IMR-90 (cell line): ENCODE measurements around the gene RAVER2. TPM values are rescaled to one million over a fixed set of nuclear protein-coding genes. Genes with fewer than 3 reads are reported as not detected.

ENCODE experiments used
- ATAC-seq: fragments of 200-7000 bp; cut with Tn5 transposase; 2 replicates; pipeline ENCODE4 v1.9.1; 2020; ENCODE audit warnings: low read depth, mild to moderate bottlenecking, moderate library complexity
- BruUV-seq: library from RNA; stranded (reverse); fragments of 400-500 nt; replicated peaks from 2 replicates; lab custom pipeline; 2021; lab: Mats Ljungman, UMichigan
- CTCF ChIA-PET: fragments of 300-600 bp; formaldehyde crosslinking; extraction: SDS; loops from one replicate; lab custom pipeline; 2021; ENCODE audit warnings: antibody characterized with exemption; lab: Yijun Ruan, JAX
- POLR2A ChIA-PET: fragments of 300-600 bp; sonication (Branson Sonifier 250); formaldehyde crosslinking; loops from one replicate; lab custom pipeline; 2022; ENCODE audit warnings: antibody characterized with exemption; ENCODE audit not compliant: unreplicated experiment; lab: Charles Lee
- DNase-seq: peaks from one replicate; pipeline ENCODE4 v3.0.0; 2013
- H2AFZ ChIP-seq: replicated peaks from 2 replicates; pipeline ENCODE3; 2013; ENCODE audit warnings: low read length, mild to moderate bottlenecking; ENCODE audit not compliant: poor library complexity
- H2AK5ac ChIP-seq: 2 replicates; pipeline ENCODE4 v1.6.1; 2013; ENCODE audit warnings: low read depth, low read length, inconsistent platforms
- H2AK9ac ChIP-seq: replicated peaks from 2 replicates; pipeline ENCODE3; 2013; ENCODE audit warnings: mild to moderate bottlenecking, low read depth, low read length, moderate library complexity; ENCODE audit not compliant: poor library complexity
- H2BK120ac ChIP-seq: 2 replicates; pipeline ENCODE4 v1.6.1; 2013; ENCODE audit warnings: low read depth, low read length, inconsistent platforms
- H2BK15ac ChIP-seq: 3 replicates; pipeline ENCODE4 v1.6.1; 2013; ENCODE audit warnings: low read depth, low read length, inconsistent platforms
- H2BK20ac ChIP-seq: 2 replicates; pipeline ENCODE4 v1.6.1; 2013; ENCODE audit warnings: low read depth, mild to moderate bottlenecking, inconsistent platforms, low read length, moderate library complexity
- H2BK5ac ChIP-seq: 2 replicates; pipeline ENCODE4 v1.6.1; 2013; ENCODE audit warnings: mild to moderate bottlenecking, low read depth, low read length, inconsistent platforms; ENCODE audit not compliant: poor library complexity, severe bottlenecking
- H3K14ac ChIP-seq: replicated peaks from 2 replicates; pipeline ENCODE4 v1.6.1; 2013; ENCODE audit warnings: low read depth, low read length, inconsistent platforms
- H3K18ac ChIP-seq: 2 replicates; pipeline ENCODE4 v1.6.1; 2013; ENCODE audit warnings: low read depth, low read length, control low read depth
- H3K23ac ChIP-seq: 2 replicates; pipeline ENCODE4 v1.6.1; 2013; ENCODE audit warnings: low read depth, low read length, inconsistent platforms
- H3K27ac ChIP-seq: 2 replicates; pipeline ENCODE4 v1.5.1; 2013; ENCODE audit warnings: mild to moderate bottlenecking, control low read depth, low read length; ENCODE audit not compliant: insufficient read depth
- H3K27me3 ChIP-seq: 2 replicates; pipeline ENCODE4 v1.6.1; 2013; ENCODE audit warnings: low read length; ENCODE audit not compliant: control insufficient read depth, insufficient read depth
- H3K36me3 ChIP-seq: 2 replicates; pipeline ENCODE4 v1.6.1; 2013; ENCODE audit warnings: low read length, mixed read lengths; ENCODE audit not compliant: control insufficient read depth, insufficient read depth
- H3K4ac ChIP-seq: 2 replicates; pipeline ENCODE4 v1.6.1; 2013; ENCODE audit warnings: low read depth, low read length, inconsistent platforms
- H3K4me1 ChIP-seq: 2 replicates; pipeline ENCODE4 v1.6.1; 2013; ENCODE audit warnings: low read length, mixed read lengths; ENCODE audit not compliant: control insufficient read depth, insufficient read depth
- H3K4me2 ChIP-seq: 2 replicates; pipeline ENCODE4 v1.6.1; 2013; ENCODE audit warnings: low read depth, mild to moderate bottlenecking, control low read depth, low read length, moderate library complexity
- H3K4me3 ChIP-seq: 2 replicates; pipeline ENCODE4 v1.5.1; 2013; ENCODE audit warnings: low read depth, mild to moderate bottlenecking, control low read depth, low read length, moderate library complexity; ENCODE audit not compliant: insufficient read depth
- H3K56ac ChIP-seq: 2 replicates; pipeline ENCODE4 v1.6.1; 2013; ENCODE audit warnings: low read length, inconsistent platforms; ENCODE audit not compliant: insufficient read depth; ENCODE audit errors: extremely low read depth
- H3K79me1 ChIP-seq, 2 experiments: 2 replicates each; pipeline ENCODE4 v1.6.1; 2013; ENCODE audit warnings: low read length in 2 of 2, inconsistent platforms in 1 of 2, low read depth in 1 of 2
- H3K9ac ChIP-seq: 2 replicates; pipeline ENCODE4 v1.6.1; 2013; ENCODE audit warnings: low read depth, low read length, control low read depth
- H3K9me1 ChIP-seq: 2 replicates; pipeline ENCODE4 v1.6.1; 2013; ENCODE audit warnings: low read length, inconsistent platforms; ENCODE audit not compliant: insufficient read depth
- H3K9me3 ChIP-seq: 2 replicates; pipeline ENCODE4 v1.6.1; 2013; ENCODE audit warnings: low read length; ENCODE audit not compliant: control insufficient read depth, insufficient read depth
- H4K20me1 ChIP-seq: 2 replicates; pipeline ENCODE4 v1.6.1; 2013; ENCODE audit warnings: low read length, inconsistent platforms; ENCODE audit not compliant: insufficient read depth
- H4K5ac ChIP-seq: 2 replicates; pipeline ENCODE4 v1.6.1; 2013; ENCODE audit warnings: mild to moderate bottlenecking, low read depth, low read length, control low read depth
- H4K8ac ChIP-seq, 2 experiments: 2 replicates each; pipeline ENCODE4 v1.6.1; 2013; ENCODE audit warnings: low read depth in 2 of 2, low read length in 2 of 2, control low read depth in 1 of 2, inconsistent platforms in 1 of 2
- H4K91ac ChIP-seq: 2 replicates; pipeline ENCODE4 v1.6.1; 2013; ENCODE audit warnings: low read depth, low read length, inconsistent platforms; ENCODE audit not compliant: insufficient read depth
- CHD1 ChIP-seq: IDR thresholded peaks from 2 replicates; pipeline ENCODE4 v1.6.1; 2012; ENCODE audit warnings: low read depth, low read length, improper control_type of control experiment
- NFE2L2 ChIP-seq: fragments of 150-350 bp; IDR thresholded peaks from 2 replicates; pipeline ENCODE4 v1.6.1; 2016; ENCODE audit warnings: low read depth, mild to moderate bottlenecking, low read length
- WGBS, 2 experiments: methylation state at CpG; one replicate each; pipeline versions ENCODE4 v1.1.5 to v1.1.7; 2013; ENCODE audit warnings: missing lambda C conversion rate in 2 of 2; ENCODE audit not compliant: insufficient read length in 1 of 2; ENCODE audit errors: extremely low coverage in 2 of 2; 5-methylcytosine and 5-hydroxymethylcytosine counted together
- dilution Hi-C: fragments of 300-500 bp; cut with HindIII; formaldehyde crosslinking; loops from one replicate; pipeline ENCODE4 v1.14.3; 2018; ENCODE audit warnings: low sequenced_read_pairs; ENCODE audit not compliant: unreplicated experiment
- in situ Hi-C: fragments of 300-500 bp; cut with MboI; formaldehyde crosslinking; loops from 3 replicates; pipeline ENCODE4 v1.14.3; 2019; ENCODE audit warnings: low sequenced_read_pairs, inconsistent platforms, mixed read lengths
- intact Hi-C: fragments of 100-400 bp; cut with micrococcal nuclease; formaldehyde crosslinking; loops from 2 replicates; pipeline ENCODE4 v1.10.0; 2022
- polyA plus RNA-seq, 3 experiments: library from polyadenylated mRNA; depleted of rRNA; stranded (reverse); fragments of >200 nt; gene quantifications; 2 replicates each; pipeline ENCODE4 v1.2.3, GENCODE V29; 2012; ENCODE audit warnings: low replicate concordance in 1 of 3
- total RNA-seq: library from RNA; depleted of rRNA; stranded (reverse); fragments of >200 nt; gene quantifications from 2 replicates; pipeline ENCODE4 v1.2.3, GENCODE V29; 2012

The RAVER2 gene
- total and polyA plus RNA-seq, 2 of the 4 experiments (the other 2 are of a cell fraction) = 3.7 to 6.1 TPM

GRCh38 chr1:64830030-64830651 lies 85.3 kb downstream of the RAVER2 start:
- CTCF ChIA-PET = no interaction called here
- H4K5ac ChIP-seq = no peak overlapping the region
- no peaks in the 10 kb centered on the region for H3K9me1 ChIP-seq
- H3K9me3 ChIP-seq = no peaks in the 10 kb centered on the region
- H4K8ac ChIP-seq = no peak overlapping the region
- no peaks in the 10 kb centered on the region for H3K4me1 ChIP-seq
- H3K23ac ChIP-seq = no peak overlapping the region
- H3K27me3 ChIP-seq = no peaks in the 10 kb centered on the region
- no peak overlapping the region for H2BK120ac ChIP-seq
- no peak overlapping the region for H4K91ac ChIP-seq
- H3K14ac ChIP-seq = no peak overlapping the region
- H3K79me1 ChIP-seq = no peaks in the 10 kb centered on the region
- no peak overlapping the region for H3K9ac ChIP-seq
- ATAC-seq (no peak), DNase-seq (no peak)
- no CpG with 5 or more reads among the region's 5 CpGs for WGBS, 2 experiments
- H3K36me3 ChIP-seq = peaks cover 12% of the 10 kb centered on the region
- H2AFZ ChIP-seq = no peak overlapping the region
- H2BK20ac ChIP-seq = no peak overlapping the region
- no peak overlapping the region for H3K4ac ChIP-seq
- H2AK5ac ChIP-seq = no peak overlapping the region
- POLR2A ChIA-PET = no interaction called here
- no peak overlapping the region for H3K4me2 ChIP-seq
- dilution Hi-C loops (no loop called here), intact Hi-C loops (loop anchor here (5.0 kb wide), 2 partner anchors 137 to 857 kb away; partner anchors contain the start of gene JAK1), in situ Hi-C loops (no loop called here)
- no peak overlapping the region for H3K56ac ChIP-seq
- no peak overlapping the region for H3K27ac ChIP-seq
- H3K4me3 ChIP-seq = no peak overlapping the region
- no peaks in the 10 kb centered on the region for H4K20me1 ChIP-seq
- BruUV-seq = no TSS peak
- no peak overlapping the region for H2BK15ac ChIP-seq
- no peak for TF ChIP-seq NFE2L2
- TF ChIP-seq CHD1 = no peak
- no peak overlapping the region for H3K18ac ChIP-seq
- no peak overlapping the region for H2AK9ac ChIP-seq
- no peak overlapping the region for H2BK5ac ChIP-seq
